ENCODE data around the gene AURKA. TPM values are rescaled to one million over a fixed set of nuclear protein-coding genes. Genes with fewer than 3 reads are reported as not detected.

The AURKA gene
- total RNA-seq, 1 experiment from 2014 or later: 115 TPM

DNA sequence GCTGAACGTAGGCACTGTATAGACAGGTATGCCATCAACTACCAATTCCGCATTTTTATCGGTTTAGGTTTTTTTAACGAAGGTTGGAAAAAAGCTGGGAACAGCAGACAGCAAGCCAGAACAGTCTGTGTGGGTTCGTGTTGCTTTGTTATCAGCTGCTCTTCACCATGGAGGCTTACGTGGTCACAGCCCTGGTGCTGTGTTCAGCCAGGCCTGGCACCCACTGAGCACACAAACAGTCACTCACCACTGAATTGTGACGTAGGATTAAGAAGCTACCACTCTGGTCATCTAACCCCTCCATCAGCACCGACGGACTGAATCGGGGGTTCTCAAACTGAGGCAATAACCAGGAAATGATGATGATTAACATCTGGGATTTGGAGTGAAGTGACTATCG is 20.0 kb downstream of the AURKA start:
- no TSS peak for BruUV-seq (replicated peaks)
- intact Hi-C loops (cut with micrococcal nuclease; ENCODE audit: unreplicated experiment) (no loop called here), in situ Hi-C loops (cut with HindIII; ENCODE audit: low pct_unique_long_range_greater_than_20kb, low sequenced_read_pairs) (no loop called here)
- DNase-seq (ENCODE audit: low read depth, low spot score): no peak
- POLR2A ChIA-PET: no interaction called here
- H3K4me3 ChIP-seq (ENCODE audit: low read depth in 2 of 2, low read length in 2 of 2): no peak overlapping the region
- no peaks in the 10 kb centered on the region for H3K27me3 ChIP-seq (ENCODE audit: control insufficient read depth, insufficient read depth, low read length)
- TF ChIP-seq TCF7L2 (IDR thresholded peaks at IDR 0.05; ENCODE audit: low read depth, low read length) (no peak), REST (IDR thresholded peaks at IDR 0.05; ENCODE audit: insufficient read depth in 1 of 2, low read depth in 2 of 2, low read length in 1 of 2) (no peak), CTCF (IDR thresholded peaks at IDR 0.05) (no peak), POLR2AphosphoS5 (IDR thresholded peaks at IDR 0.05; ENCODE audit: low read depth, low read length) (no peak), SIN3A (IDR thresholded peaks at IDR 0.05; ENCODE audit: borderline replicate concordance, insufficient read depth, low read depth, low read length) (no peak)
- CTCF ChIA-PET: no interaction called here
- no peaks in the 10 kb centered on the region for H3K4me1 ChIP-seq (ENCODE audit: control insufficient read depth, insufficient read depth, low read length)
- H3K9me3 ChIP-seq (ENCODE audit: control insufficient read depth, insufficient read depth, low read depth, low read length): no peaks in the 10 kb centered on the region
- H3K36me3 ChIP-seq (ENCODE audit: control insufficient read depth, insufficient read depth, low read length): peaks cover 38% of the 10 kb centered on the region
- H3K27ac ChIP-seq (ENCODE audit: low read length): no peak overlapping the region
- no peak for ATAC-seq

- intact Hi-C loops (cut with micrococcal nuclease; ENCODE audit: unreplicated experiment): no loop called here
- H3K36me3 ChIP-seq (ENCODE audit: control insufficient read depth, insufficient read depth, low read length): peaks cover 26% of the 10 kb centered on the region
- H3K27ac ChIP-seq (ENCODE audit: low read length): no peak overlapping the region
- CTCF ChIA-PET: no interaction called here
- H3K4me3 ChIP-seq (ENCODE audit: low read depth in 2 of 2, low read length in 2 of 2): no peak overlapping the region
- ATAC-seq (no peak), DNase-seq (ENCODE audit: low read depth, low spot score) (no peak)
- no TSS peak for BruUV-seq (replicated peaks)
- H3K27me3 ChIP-seq (ENCODE audit: control insufficient read depth, insufficient read depth, low read length): no peaks in the 10 kb centered on the region
- no peaks in the 10 kb centered on the region for H3K4me1 ChIP-seq (ENCODE audit: control insufficient read depth, insufficient read depth, low read length)
- no peaks in the 10 kb centered on the region for H3K9me3 ChIP-seq (ENCODE audit: control insufficient read depth, insufficient read depth, low read depth, low read length)
- in situ Hi-C loops (cut with HindIII; ENCODE audit: low pct_unique_long_range_greater_than_20kb, low sequenced_read_pairs): no loop called here
- TF ChIP-seq SIN3A (IDR thresholded peaks at IDR 0.05; ENCODE audit: borderline replicate concordance, insufficient read depth, low read depth, low read length) (no peak), CTCF (IDR thresholded peaks at IDR 0.05) (no peak), TCF7L2 (IDR thresholded peaks at IDR 0.05; ENCODE audit: low read depth, low read length) (no peak), REST (IDR thresholded peaks at IDR 0.05; ENCODE audit: insufficient read depth in 1 of 2, low read depth in 2 of 2, low read length in 1 of 2) (no peak), POLR2AphosphoS5 (IDR thresholded peaks at IDR 0.05; ENCODE audit: low read depth, low read length) (no peak)
- POLR2A ChIA-PET: no interaction called here
Observed at GRCh38 chr20:56369179-56369578, 22.8 kb downstream of the AURKA start.

Data from Panc1 (cell line).